Measurements from ENCODE around the gene ARHGEF25.
"Not testable (repeated sequence)": the region's sequence is repeated elsewhere in the genome, so short reads cannot be mapped to it uniquely, and the experiment has no call there.

ARHGEF25 gene

DNA sequence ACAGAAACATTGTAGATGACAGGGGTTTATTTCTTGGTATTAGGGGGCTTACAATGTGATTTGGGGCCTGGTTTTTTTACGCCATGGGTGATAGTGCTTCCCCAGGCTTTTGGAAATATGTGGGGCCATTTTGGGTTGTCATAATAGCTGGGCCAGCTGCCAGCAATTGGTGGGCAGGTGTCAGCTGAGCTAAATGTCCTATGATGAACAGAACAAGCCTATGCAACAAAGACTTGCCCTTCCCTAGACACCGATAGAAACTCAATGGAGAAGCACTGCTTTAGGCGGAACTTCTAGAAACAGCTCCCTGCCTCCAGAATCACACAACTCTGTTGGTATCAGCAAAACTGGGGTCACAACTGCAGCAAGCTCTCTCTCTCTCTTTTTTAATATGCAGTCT lies 26.9 kb downstream of the ARHGEF25 start:
- no peak for DNase-seq (ENCODE audit: extremely low read depth, low read depth)
- TF ChIP-seq CTCF (IDR thresholded peaks at IDR 0.05; ENCODE audit: low read depth, low read length, missing control alignments) = no peak

DNA sequence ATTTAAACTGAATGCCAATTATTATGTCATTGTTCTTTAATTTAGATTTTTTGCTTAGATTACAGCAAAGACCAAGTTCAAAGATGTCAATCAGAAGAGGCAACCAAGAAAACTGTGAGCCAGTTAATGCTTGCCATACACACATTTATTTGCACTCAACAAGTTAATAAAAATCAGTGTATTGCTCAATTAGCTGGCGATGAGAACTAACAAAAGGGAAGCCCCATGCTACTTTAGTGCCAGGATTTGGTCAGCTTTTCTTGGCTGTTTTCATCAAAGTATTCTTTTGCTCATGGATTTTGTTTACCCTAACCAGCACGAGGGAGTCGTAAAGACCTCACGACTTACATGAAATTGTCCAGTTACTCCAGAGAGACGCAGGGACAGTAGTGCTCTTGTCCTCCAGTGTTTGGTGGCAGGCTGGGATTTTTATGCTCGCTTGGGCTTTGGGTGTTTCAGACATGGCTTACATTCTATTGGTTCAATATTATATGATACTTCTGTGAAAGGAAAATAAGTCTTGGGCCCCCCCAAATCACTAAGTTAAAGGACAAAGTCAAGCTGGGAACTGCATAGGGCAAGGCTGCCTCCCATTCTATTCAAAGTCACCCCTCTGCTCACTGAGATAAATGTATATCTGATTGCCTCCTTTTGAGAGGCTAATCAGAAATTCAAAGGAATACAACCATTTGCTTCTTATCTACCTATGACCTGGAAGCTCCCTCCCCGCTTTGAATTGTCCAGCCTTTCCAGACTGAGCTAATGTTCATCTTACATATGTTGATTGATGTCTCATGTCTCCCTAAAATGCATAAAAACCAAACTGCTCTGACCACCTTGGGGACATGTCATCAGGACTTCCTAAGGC lies 29.2 kb downstream of the ARHGEF25 start:
- H3K4me3 ChIP-seq (replicated peaks; ENCODE audit: low read depth, low read length) = no peak overlapping the region
- no peak for DNase-seq (ENCODE audit: extremely low read depth, low read depth)
- no peak for TF ChIP-seq CTCF (IDR thresholded peaks at IDR 0.05; ENCODE audit: low read depth, low read length, missing control alignments)

More for the DNA sequence above, 26.9 kb downstream of the ARHGEF25 start:
- no peak overlapping the region for H3K4me3 ChIP-seq (replicated peaks; ENCODE audit: low read depth, low read length)

DNA sequence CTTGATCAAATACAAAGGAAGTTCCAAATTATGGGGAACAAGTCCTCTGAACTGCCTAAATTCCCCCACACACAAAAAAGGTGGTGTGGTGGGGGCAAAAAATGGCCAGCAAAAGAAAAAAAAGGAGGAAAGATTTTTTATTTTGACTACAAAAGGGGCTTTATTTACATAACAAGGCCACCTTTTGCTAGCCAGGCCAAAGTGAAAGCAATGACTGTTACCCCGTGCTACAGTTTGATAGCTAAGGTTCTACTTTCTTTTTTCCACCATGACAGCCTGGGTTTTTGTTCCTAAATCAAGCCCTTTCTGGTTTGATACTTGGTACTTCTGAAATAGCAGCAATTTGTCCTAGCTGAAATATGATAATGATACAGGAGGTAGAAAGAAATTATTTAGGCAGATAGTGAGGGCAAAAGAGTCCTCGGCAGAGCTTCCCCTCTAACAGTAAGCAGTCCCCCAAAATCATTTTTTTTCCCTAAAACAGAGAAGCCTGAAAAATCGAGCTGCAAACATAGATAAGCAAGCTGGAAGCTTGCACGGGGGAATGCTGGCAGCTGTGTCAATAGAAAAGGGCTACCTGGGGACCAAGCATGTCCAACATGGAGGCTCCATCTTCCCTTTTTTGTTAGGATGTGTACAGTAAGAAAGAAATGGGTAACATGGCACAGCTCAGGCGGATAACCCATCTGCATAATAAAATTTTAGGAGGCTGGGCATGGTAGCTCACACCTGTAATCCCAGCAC lies 30.6 kb downstream of the ARHGEF25 start:
- no peak overlapping the region for H3K4me3 ChIP-seq (replicated peaks; ENCODE audit: low read depth, low read length)
- TF ChIP-seq CTCF (IDR thresholded peaks at IDR 0.05; ENCODE audit: low read depth, low read length, missing control alignments) = no peak
- DNase-seq (ENCODE audit: extremely low read depth, low read depth) = no peak

- not testable (repeated sequence) for H3K4me3 ChIP-seq (replicated peaks; ENCODE audit: low read depth, low read length)
Observed at GRCh38 chr12:57645990-57646658, 34.9 kb downstream of the ARHGEF25 start.

GRCh38 chr12:57646659-57647049 lies 35.4 kb downstream of the ARHGEF25 start:
- not testable (repeated sequence) for H3K4me3 ChIP-seq (replicated peaks; ENCODE audit: low read depth, low read length); DNase-seq (ENCODE audit: extremely low read depth, low read depth)

More at GRCh38 chr12:57645990-57646658, 34.9 kb downstream of the ARHGEF25 start:
- DNase-seq (ENCODE audit: extremely low read depth, low read depth) = peak; percentile 26

DNA sequence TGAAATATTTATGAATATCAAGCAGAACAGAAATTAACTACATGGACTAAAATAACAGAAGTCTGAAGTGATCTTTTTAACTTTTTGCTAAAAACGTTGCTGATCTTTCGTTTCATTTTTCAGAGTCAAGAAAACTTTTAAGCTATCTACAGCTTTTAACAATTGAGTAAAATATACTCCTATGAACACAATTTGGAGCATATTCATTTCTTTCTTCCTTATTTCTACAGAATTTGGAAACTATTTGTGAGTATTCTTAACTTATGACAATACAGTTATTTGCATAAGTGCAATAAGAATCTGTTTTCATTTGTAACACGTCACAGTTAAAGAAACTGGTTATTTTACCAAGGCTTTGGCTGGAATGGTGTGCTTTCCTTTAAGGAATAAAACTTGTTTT lies 42.8 kb downstream of the ARHGEF25 start:
- no peak for TF ChIP-seq CTCF (IDR thresholded peaks at IDR 0.05; ENCODE audit: low read depth, low read length, missing control alignments)
- DNase-seq (ENCODE audit: extremely low read depth, low read depth) = no peak
- no peak overlapping the region for H3K4me3 ChIP-seq (replicated peaks; ENCODE audit: low read depth, low read length)

GRCh38 chr12:57655541-57656240 lies 44.5 kb downstream of the ARHGEF25 start:
- no peak for TF ChIP-seq CTCF (IDR thresholded peaks at IDR 0.05; ENCODE audit: low read depth, low read length, missing control alignments)
- no peak for DNase-seq (ENCODE audit: extremely low read depth, low read depth)
- no peak overlapping the region for H3K4me3 ChIP-seq (replicated peaks; ENCODE audit: low read depth, low read length)

- H3K4me3 ChIP-seq (replicated peaks; ENCODE audit: low read depth, low read length) = not testable (repeated sequence)
Observed at GRCh38 chr12:57656408-57656807, 45.2 kb downstream of the ARHGEF25 start.

More at GRCh38 chr12:57656408-57656807, 45.2 kb downstream of the ARHGEF25 start:
- DNase-seq (ENCODE audit: extremely low read depth, low read depth) = not testable (repeated sequence)
